Gastroesophageal sphincter (tissue), 4 donors: ENCODE data around the gene CTCF. TPM values are rescaled to one million over a fixed set of nuclear protein-coding genes. Genes with fewer than 3 reads are reported as not detected.

ENCODE experiments used
- ATAC-seq: fragments of 150-250 bp; one replicate; pipeline ENCODE4 v1.9.1; 2016; ENCODE audit warnings: mild to moderate bottlenecking, moderate library complexity
- H3K27ac ChIP-seq, 4 donors: fragments of 200-600 bp; sonication (generic) in 3 of 4; 1 replicate in 3 of 4; 2 replicates in 1 of 4; pipeline ENCODE4 v1.5.1; 2016 to 2019
- H3K27me3 ChIP-seq: fragments of 200-600 bp; sonication (generic); one replicate; pipeline ENCODE4 v1.5.1; 2019
- H3K36me3 ChIP-seq, 2 donors: fragments of 200-600 bp; sonication (generic); one replicate each; pipeline ENCODE4 v1.5.1; 2019; ENCODE audit warnings: control low read depth in 1 of 2
- H3K4me1 ChIP-seq, 3 donors: fragments of 200-600 bp; sonication (generic); 1 replicate in 2 of 3; 2 replicates in 1 of 3; pipeline ENCODE4 v1.5.1; 2016 to 2019; ENCODE audit warnings: control low read depth in 2 of 3
- H3K4me3 ChIP-seq, 2 donors: fragments of 200-600 bp; sonication (generic); one replicate each; pipeline ENCODE4 v1.5.1; 2019; ENCODE audit warnings: mild to moderate bottlenecking in 1 of 2, moderate library complexity in 1 of 2
- H3K9me3 ChIP-seq, 3 donors: fragments of 200-600 bp; sonication (generic); one replicate each; pipeline ENCODE4 v1.5.1; 2017 to 2019; ENCODE audit warnings: control low read depth in 2 of 3
- EP300 ChIP-seq: sonication (generic); formaldehyde crosslinking; IDR thresholded peaks from one replicate; pipeline ENCODE4 v1.6.1; 2017; ENCODE audit warnings: antibody characterized with exemption, mild to moderate bottlenecking
- POLR2A ChIP-seq, 2 donors: fragments of 450-650 bp; IDR thresholded peaks; one replicate each; pipeline ENCODE4 v1.6.1; 2017; ENCODE audit warnings: antibody characterized with exemption in 2 of 2, mild to moderate bottlenecking in 2 of 2, moderate library complexity in 1 of 2
- POLR2AphosphoS5 ChIP-seq: sonication (generic); formaldehyde crosslinking; IDR thresholded peaks from one replicate; pipeline ENCODE4 v1.6.1; 2017; ENCODE audit warnings: antibody characterized with exemption
- WGBS, 2 donors: methylation state at CpG; one replicate each; pipeline ENCODE4 v1.1.5; 2018; ENCODE audit warnings: low coverage in 1 of 2; 5-methylcytosine and 5-hydroxymethylcytosine counted together
- total RNA-seq, 4 donors: library from RNA; depleted of rRNA; stranded (reverse); fragments of >200 nt; gene quantifications; one replicate each; pipeline ENCODE4 v1.1.0, GENCODE V29; 2016
- TF ChIP-seq, protein P1 (sequence below), 4 experiments: fragments of 200-600 bp in 2 of 4; fragments of 450-650 bp in 2 of 4; sonication (generic) in 1 of 4; IDR thresholded peaks; one replicate each; pipeline ENCODE4 v1.5.1; 2017 to 2019; ENCODE audit warnings: antibody characterized with exemption in 4 of 4, mild to moderate bottlenecking in 2 of 4, moderate library complexity in 2 of 4

The CTCF gene
- total RNA-seq, 4 donors from 2014 or later = 26.4 to 44.8 (median 41.4) TPM

DNA sequence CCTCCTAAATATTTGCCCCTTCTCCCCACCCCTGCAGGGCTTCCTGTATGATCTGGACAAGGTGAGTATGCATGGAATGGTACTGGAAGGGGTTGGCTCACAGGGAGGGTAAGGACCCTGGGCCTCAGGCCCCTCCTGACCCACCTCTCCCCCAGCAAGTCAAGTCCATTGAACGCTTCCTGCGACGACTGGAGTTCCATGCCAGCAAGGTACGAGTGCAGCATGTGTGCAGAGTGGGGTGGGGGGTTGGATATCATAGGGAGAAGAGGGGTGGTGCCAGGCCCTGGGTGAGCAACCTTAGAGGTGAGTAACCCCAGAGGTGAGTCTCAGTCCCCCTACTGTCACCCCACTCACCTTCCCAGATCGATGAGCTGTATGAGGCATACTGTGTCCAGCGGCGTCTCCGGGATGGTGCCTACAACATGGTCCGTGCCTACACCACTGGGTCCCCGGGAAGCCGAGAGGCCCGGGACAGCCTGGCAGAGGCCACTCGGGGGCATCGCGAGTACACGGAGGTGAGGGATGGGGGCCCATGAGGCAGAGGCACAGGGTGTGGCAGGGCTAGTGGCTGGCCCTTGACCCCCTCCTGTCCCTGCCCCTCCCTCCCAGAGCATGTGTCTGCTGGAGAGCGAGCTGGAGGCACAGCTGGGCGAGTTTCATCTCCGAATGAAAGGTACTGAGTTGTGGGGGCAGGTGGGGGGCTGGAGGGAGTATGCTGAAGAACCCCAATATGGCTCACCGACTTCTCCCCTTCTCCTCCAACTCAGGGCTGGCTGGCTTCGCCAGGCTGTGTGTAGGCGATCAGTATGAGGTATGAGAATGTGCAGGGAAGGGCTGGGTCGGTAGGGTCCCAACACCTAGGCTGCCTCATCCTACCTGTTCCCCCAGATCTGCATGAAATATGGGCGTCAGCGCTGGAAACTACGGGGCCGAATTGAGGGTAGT is 22.4 kb upstream of the CTCF start:
- TF ChIP-seq EP300 (no peak), POLR2AphosphoS5 (no peak), POLR2A (IDR thresholded peaks at IDR 0.05) (no peak)
- TF ChIP-seq, protein P1, sequence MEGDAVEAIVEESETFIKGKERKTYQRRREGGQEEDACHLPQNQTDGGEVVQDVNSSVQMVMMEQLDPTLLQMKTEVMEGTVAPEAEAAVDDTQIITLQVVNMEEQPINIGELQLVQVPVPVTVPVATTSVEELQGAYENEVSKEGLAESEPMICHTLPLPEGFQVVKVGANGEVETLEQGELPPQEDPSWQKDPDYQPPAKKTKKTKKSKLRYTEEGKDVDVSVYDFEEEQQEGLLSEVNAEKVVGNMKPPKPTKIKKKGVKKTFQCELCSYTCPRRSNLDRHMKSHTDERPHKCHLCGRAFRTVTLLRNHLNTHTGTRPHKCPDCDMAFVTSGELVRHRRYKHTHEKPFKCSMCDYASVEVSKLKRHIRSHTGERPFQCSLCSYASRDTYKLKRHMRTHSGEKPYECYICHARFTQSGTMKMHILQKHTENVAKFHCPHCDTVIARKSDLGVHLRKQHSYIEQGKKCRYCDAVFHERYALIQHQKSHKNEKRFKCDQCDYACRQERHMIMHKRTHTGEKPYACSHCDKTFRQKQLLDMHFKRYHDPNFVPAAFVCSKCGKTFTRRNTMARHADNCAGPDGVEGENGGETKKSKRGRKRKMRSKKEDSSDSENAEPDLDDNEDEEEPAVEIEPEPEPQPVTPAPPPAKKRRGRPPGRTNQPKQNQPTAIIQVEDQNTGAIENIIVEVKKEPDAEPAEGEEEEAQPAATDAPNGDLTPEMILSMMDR (IDR thresholded peaks at IDR 0.05) = no peak
- Histone ChIP-seq H3K27me3 (no peaks in the 10 kb centered on the region), H3K36me3 (peaks cover 0 to 60% of the 10 kb centered on the region in 2 donors), H3K4me1 (peaks cover 0 to 96% (median 31%) of the 10 kb centered on the region in 3 donors), H3K9me3 (no peaks in the 10 kb centered on the region), H3K4me3 (no peak overlapping the region), H3K27ac (peak overlapping the region in 1 of 4 donors; percentile 86)
- WGBS, 2 donors = 87 to 90% methylated on average over 6 to 11 of the region's 27 CpGs
- no peak for ATAC-seq

DNA sequence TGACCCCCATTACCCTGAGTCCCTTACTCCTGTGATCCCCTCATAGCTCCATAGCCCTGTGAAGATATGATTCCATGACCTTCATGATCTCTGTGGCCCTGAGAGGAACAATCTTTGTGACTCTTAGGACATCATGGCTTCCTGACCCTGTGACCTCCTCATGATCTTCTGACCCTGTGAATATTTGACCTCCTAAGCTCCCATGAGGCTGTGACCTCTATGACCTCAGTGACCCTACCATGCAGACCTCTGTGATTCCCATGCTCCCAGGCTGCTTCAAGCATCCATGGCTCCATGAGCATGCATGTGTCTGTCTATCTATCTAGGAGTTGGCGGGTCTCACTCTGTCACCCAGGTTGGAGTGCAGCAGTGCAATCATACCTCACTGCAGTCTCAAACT is 21.6 kb upstream of the CTCF start:
- no peak for ATAC-seq
- H3K9me3 ChIP-seq = no peaks in the 10 kb centered on the region
- H3K36me3 ChIP-seq = peaks cover 0 to 68% of the 10 kb centered on the region in 2 donors
- no peaks in the 10 kb centered on the region for H3K27me3 ChIP-seq
- H3K4me3 ChIP-seq = no peak overlapping the region
- 88% methylated on average over 1 of the region's 1 CpG; no CpG with 5 or more reads in 1 of the 2 donors for WGBS, 2 donors
- no peak overlapping the region for H3K27ac ChIP-seq
- TF ChIP-seq, protein P1 (IDR thresholded peaks at IDR 0.05) = no peak
- peaks cover 0 to 94% (median 34%) of the 10 kb centered on the region in 3 donors for H3K4me1 ChIP-seq

DNA sequence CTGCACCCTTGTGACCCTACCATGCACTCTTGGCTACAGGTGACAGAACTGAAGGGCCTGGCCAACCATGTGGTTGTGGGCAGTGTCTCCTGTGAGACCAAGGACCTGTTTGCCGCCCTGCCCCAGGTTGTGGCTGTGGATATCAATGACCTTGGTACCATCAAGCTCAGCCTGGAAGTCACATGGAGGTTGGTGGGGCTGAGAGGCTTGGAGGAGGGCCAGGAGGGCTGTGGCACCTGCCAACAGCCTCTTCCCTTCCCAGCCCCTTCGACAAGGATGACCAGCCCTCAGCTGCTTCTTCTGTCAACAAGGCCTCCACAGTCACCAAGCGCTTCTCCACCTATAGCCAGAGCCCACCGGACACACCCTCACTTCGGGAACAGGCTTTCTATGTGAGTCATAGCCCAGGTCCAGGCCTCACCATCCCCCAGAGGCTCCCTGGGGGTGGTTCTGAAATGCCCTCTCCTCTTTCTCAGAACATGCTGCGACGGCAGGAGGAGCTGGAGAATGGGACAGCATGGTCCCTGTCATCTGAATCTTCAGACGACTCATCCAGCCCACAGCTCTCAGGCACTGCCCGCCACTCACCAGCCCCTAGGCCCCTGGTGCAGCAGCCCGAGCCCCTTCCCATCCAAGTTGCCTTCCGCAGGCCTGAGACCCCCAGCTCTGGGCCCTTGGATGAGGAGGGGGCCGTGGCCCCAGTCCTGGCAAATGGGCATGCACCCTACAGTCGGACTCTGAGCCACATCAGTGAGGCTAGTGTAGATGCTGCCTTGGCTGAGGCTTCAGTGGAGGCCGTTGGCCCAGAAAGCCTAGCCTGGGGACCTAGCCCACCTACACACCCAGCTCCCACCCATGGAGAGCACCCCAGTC is 20.7 kb upstream of the CTCF start:
- Histone ChIP-seq H3K9me3 (no peaks in the 10 kb centered on the region), H3K36me3 (peaks cover 0 to 77% of the 10 kb centered on the region in 2 donors), H3K4me1 (peaks cover 0 to 94% (median 32%) of the 10 kb centered on the region in 3 donors), H3K27ac (peak overlapping the region in 3 of 4 donors; percentile 13 to 48 (median 24)), H3K27me3 (no peaks in the 10 kb centered on the region), H3K4me3 (no peak overlapping the region)
- TF ChIP-seq POLR2A (IDR thresholded peaks at IDR 0.05) (no peak), EP300 (no peak), POLR2AphosphoS5 (no peak)
- TF ChIP-seq, protein P1 (IDR thresholded peaks at IDR 0.05) = no peak
- WGBS, 2 donors = 25 to 72% methylated on average over 2 to 3 of the region's 14 CpGs
- ATAC-seq = no peak

DNA sequence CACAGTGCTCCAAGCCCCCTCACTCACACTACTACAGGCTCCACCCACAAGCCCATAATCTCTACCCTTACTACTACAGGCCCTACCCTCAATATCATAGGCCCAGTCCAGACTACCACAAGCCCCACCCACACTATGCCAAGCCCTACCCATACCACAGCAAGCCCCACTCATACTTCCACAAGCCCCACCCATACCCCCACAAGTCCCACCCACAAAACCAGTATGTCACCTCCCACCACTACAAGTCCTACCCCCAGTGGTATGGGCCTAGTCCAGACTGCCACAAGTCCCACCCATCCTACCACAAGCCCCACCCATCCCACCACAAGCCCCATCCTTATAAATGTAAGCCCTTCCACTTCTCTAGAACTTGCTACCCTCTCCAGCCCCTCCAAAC is 19.9 kb upstream of the CTCF start:
- Histone ChIP-seq H3K4me1 (peaks cover 0 to 94% (median 32%) of the 10 kb centered on the region in 3 donors), H3K27me3 (no peaks in the 10 kb centered on the region), H3K9me3 (no peaks in the 10 kb centered on the region), H3K27ac (peak overlapping the region in 3 of 4 donors; percentile 18 to 48 (median 35)), H3K36me3 (peaks cover 0 to 85% of the 10 kb centered on the region in 2 donors), H3K4me3 (no peak overlapping the region)
- ATAC-seq = peak; percentile 37
- TF ChIP-seq EP300 (no peak), POLR2A (IDR thresholded peaks at IDR 0.05) (no peak), POLR2AphosphoS5 (no peak)
- TF ChIP-seq, protein P1 (IDR thresholded peaks at IDR 0.05) = no peak
